ENCODE data around the gene PTCSC3. TPM values are rescaled to one million over a fixed set of nuclear protein-coding genes. Genes with fewer than 3 reads are reported as not detected.

PTCSC3 gene
- total RNA-seq, 2 donors from 2014 or later, result not detected

DNA sequence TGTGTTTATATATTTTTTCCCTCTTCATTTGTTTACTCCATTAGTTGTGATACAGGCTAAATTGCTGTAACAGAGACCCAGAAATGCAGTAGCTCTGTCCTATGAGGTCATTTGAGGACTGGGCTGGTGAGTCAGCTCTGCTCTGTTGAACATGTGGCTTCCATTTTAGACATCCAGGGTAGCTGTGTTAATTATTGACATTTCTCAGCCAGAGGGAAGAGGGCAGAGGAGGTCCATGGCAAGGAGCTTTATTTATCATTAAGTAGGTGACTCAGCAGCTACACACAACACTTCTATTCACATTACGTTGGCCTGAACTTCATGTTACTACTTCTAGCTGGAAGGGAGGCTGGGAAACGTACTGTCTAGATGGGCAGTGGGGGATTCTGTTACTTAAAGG lies 85.4 kb downstream of the PTCSC3 start:
- H3K9ac ChIP-seq (ENCODE audit: low read depth in 2 of 2, low read length in 2 of 2), result no peak overlapping the region
- H3K27me3 ChIP-seq, result no peaks in the 10 kb centered on the region
- H3K36me3 ChIP-seq, result no peaks in the 10 kb centered on the region
- H3K9me3 ChIP-seq, result no peaks in the 10 kb centered on the region
- no peak overlapping the region for H3K4me3 ChIP-seq
- no peak overlapping the region for H3K27ac ChIP-seq
- intact Hi-C loops (cut with DNase I), result no loop called here
- H3K4me1 ChIP-seq, result no peaks in the 10 kb centered on the region
- TF ChIP-seq CTCF (IDR thresholded peaks at IDR 0.05), result no peak
- DNase-seq, result no peak

- TF ChIP-seq CTCF (IDR thresholded peaks at IDR 0.05), result no peak
- H3K36me3 ChIP-seq, result no peaks in the 10 kb centered on the region
- intact Hi-C loops (cut with DNase I), result no loop called here
- H3K9ac ChIP-seq (ENCODE audit: low read depth in 2 of 2, low read length in 2 of 2), result no peak overlapping the region
- no peaks in the 10 kb centered on the region for H3K9me3 ChIP-seq
- no peaks in the 10 kb centered on the region for H3K4me1 ChIP-seq
- H3K4me3 ChIP-seq, result no peak overlapping the region
- H3K27me3 ChIP-seq, result no peaks in the 10 kb centered on the region
- DNase-seq, result no peak
- H3K27ac ChIP-seq, result no peak overlapping the region
These were observed 89.1 kb downstream of the PTCSC3 start for GRCh38 chr14:36087411-36087810.

DNA sequence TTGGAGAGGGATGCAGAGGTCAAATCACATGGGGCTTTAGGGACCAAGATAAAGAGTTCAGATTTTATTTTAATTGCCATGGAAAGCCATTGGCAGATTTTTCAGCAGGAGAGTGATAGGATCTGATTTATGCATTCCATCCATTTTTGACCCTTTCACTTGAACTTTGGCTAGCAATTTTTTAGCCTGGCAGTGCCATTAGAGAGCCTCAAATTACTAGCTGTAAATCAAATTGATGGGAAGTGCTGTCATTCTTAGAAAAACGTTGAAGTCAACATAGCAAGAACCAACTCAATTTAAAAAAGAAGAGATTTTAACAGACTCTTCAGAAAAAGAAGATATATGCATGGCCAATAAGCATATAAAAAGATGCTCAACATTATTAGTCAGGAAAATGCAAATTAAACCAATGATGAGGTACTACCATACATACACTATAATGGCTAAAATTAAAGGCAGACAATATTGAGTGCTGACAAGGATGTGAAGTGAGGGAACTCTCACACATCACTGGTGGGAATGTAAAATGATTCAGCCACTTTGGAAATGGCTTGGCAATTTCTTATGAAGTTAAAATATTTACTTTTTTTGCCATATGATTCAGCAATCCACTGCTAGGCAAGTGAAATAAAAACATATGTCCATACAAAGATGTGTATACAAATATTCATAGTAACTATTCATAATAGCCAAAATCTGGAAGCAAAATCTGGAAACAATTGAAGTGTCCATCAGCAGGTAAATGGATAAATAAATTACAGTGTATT lies 89.7 kb downstream of the PTCSC3 start:
- no peaks in the 10 kb centered on the region for H3K27me3 ChIP-seq
- H3K4me1 ChIP-seq, result no peaks in the 10 kb centered on the region
- no peak overlapping the region for H3K4me3 ChIP-seq
- no peak overlapping the region for H3K9ac ChIP-seq (ENCODE audit: low read depth in 2 of 2, low read length in 2 of 2)
- no peak overlapping the region for H3K27ac ChIP-seq
- TF ChIP-seq CTCF (IDR thresholded peaks at IDR 0.05), result no peak
- no peak for DNase-seq
- no peaks in the 10 kb centered on the region for H3K9me3 ChIP-seq
- H3K36me3 ChIP-seq, result no peaks in the 10 kb centered on the region
- intact Hi-C loops (cut with DNase I), result no loop called here

GRCh38 chr14:36085861-36086260 lies 90.7 kb downstream of the PTCSC3 start:
- Histone ChIP-seq H3K27ac (no peak overlapping the region), H3K4me3 (no peak overlapping the region), H3K4me1 (no peaks in the 10 kb centered on the region), H3K9me3 (no peaks in the 10 kb centered on the region), H3K36me3 (no peaks in the 10 kb centered on the region), H3K9ac (ENCODE audit: low read depth in 2 of 2, low read length in 2 of 2) (no peak overlapping the region), H3K27me3 (no peaks in the 10 kb centered on the region)
- intact Hi-C loops (cut with DNase I), result no loop called here
- DNase-seq, result no peak
- no peak for TF ChIP-seq CTCF (IDR thresholded peaks at IDR 0.05)

Other genes starting within 250 kb of the PTCSC3 start
- gene MBIP, start 143.9 kb upstream of the PTCSC3 start, total RNA-seq, result 10 to 100 TPM; 18.7 to 35.4 TPM